ENCODE measurements around the gene OVOL1.

The OVOL1 gene

GRCh38 chr11:65791719-65792213 is 4.9 kb downstream of the OVOL1 start:
- DNase-seq (ENCODE audit: low spot score): no peak

- no peak for DNase-seq (ENCODE audit: low spot score)
Measured at GRCh38 chr11:65792456-65792855, 5.6 kb downstream of the OVOL1 start.

- no peak for DNase-seq (ENCODE audit: low spot score)
Measured at GRCh38 chr11:65793144-65793581, 6.3 kb downstream of the OVOL1 start.

GRCh38 chr11:65793625-65794400 is 7.0 kb downstream of the OVOL1 start:
- no peak for DNase-seq (ENCODE audit: low spot score)

GRCh38 chr11:65794570-65795510 is 8.0 kb downstream of the OVOL1 start:
- no peak for DNase-seq (ENCODE audit: low spot score)

- no peak for DNase-seq (ENCODE audit: low spot score)
Measured at GRCh38 chr11:65796726-65797601, 10.1 kb downstream of the OVOL1 start.

- no peak for DNase-seq (ENCODE audit: low spot score)
Measured at GRCh38 chr11:65797711-65798110, 10.8 kb downstream of the OVOL1 start.

GRCh38 chr11:65798882-65799281 is 12.0 kb downstream of the OVOL1 start:
- no peak for DNase-seq (ENCODE audit: low spot score)

GRCh38 chr11:65801153-65801987 is 14.5 kb downstream of the OVOL1 start:
- DNase-seq (ENCODE audit: low spot score): no peak

GRCh38 chr11:65802841-65803240 is 16.0 kb downstream of the OVOL1 start:
- no peak for DNase-seq (ENCODE audit: low spot score)

GRCh38 chr11:65803797-65804492 is 17.1 kb downstream of the OVOL1 start:
- no peak for DNase-seq (ENCODE audit: low spot score)

GRCh38 chr11:65806979-65807378 is 20.1 kb downstream of the OVOL1 start:
- no peak for DNase-seq (ENCODE audit: low spot score)

- no peak for DNase-seq (ENCODE audit: low spot score)
Measured at GRCh38 chr11:65808744-65809341, 22.0 kb downstream of the OVOL1 start.

GRCh38 chr11:65809496-65809895 is 22.6 kb downstream of the OVOL1 start:
- no peak for DNase-seq (ENCODE audit: low spot score)

GRCh38 chr11:65810046-65810868 is 23.4 kb downstream of the OVOL1 start:
- DNase-seq (ENCODE audit: low spot score): no peak

GRCh38 chr11:65811764-65812475 is 25.1 kb downstream of the OVOL1 start:
- no peak for DNase-seq (ENCODE audit: low spot score)

GRCh38 chr11:65814131-65814985 is 27.5 kb downstream of the OVOL1 start:
- no peak for DNase-seq (ENCODE audit: low spot score)
